G401.6 (cell line): ENCODE data around the gene LRRC23.

ENCODE experiments used
- FAIRE-seq: peaks from 2 replicates; lab custom pipeline; 2012; peaks lifted over from hg19 to GRCh38; lab: Jason Lieb, UNC

LRRC23 gene

DNA sequence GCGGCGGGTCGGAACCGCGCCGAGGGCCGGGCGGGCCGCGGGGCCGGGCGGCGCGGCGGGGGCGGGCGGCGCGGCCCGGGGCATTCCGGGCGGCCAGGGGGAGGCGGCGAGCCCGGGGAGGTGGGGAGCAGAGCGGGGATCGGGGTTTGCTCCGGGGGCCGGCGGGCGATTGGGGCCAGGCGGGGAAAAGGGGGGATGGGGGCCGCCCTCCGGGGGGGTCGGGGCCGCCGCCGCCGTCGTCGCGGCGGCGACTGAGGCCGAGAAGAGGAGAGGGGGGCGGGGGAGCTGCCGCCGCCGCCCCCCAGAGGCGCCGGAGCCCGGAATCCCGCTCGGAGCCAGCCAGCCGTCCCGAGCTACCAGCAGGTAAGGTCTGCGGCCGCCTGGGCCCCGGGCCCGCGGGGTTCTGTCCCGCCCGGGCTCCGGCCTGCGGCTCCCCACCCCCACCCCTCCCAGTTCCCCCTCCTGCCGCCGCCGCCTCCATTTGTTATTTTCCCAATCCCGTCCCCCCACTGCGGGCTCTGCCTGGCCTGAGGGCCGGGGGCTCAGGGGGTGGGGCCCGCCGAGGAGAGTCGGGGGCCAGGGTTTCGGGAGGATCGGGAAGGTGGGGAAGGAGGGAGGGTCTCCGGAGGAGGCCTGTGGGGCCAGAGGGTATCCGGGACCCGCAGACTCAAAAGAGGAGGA lies 23.5 kb downstream of the LRRC23 start:
- FAIRE-seq, result no peak

DNA sequence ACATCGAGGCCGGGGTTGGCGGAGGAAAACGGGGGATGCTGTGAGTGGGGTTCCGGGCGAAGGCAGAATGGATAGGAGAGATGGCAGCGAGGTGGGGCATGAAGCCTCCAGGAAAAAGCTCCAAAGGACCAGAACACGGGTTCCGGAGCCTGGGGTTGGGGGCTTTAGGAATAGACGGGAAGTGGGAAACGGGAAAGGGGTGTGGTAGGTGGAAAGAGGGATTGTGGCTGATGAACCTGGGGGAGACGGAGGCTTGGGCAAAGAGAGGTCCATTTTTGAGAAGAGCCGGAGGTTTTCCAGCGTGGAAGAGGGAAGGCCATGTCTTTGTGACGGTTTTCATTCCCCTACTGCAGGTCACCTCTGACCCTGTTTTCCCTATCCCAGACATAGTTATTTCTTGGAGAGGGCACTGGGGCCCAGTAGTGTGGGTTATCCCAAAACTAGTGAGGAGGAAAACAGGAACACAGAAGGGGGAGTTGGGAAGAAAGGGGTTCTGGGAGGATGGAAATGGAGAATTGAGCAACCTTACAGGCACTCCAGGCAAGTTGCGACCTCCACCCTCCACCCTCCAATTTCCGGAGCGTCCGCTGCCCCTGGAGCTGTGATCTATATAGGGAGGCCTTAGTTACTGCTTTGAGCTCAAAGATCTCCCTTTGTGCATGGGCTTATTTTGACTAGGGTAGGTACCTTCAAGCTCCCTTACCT lies 24.2 kb downstream of the LRRC23 start:
- no peak for FAIRE-seq

DNA sequence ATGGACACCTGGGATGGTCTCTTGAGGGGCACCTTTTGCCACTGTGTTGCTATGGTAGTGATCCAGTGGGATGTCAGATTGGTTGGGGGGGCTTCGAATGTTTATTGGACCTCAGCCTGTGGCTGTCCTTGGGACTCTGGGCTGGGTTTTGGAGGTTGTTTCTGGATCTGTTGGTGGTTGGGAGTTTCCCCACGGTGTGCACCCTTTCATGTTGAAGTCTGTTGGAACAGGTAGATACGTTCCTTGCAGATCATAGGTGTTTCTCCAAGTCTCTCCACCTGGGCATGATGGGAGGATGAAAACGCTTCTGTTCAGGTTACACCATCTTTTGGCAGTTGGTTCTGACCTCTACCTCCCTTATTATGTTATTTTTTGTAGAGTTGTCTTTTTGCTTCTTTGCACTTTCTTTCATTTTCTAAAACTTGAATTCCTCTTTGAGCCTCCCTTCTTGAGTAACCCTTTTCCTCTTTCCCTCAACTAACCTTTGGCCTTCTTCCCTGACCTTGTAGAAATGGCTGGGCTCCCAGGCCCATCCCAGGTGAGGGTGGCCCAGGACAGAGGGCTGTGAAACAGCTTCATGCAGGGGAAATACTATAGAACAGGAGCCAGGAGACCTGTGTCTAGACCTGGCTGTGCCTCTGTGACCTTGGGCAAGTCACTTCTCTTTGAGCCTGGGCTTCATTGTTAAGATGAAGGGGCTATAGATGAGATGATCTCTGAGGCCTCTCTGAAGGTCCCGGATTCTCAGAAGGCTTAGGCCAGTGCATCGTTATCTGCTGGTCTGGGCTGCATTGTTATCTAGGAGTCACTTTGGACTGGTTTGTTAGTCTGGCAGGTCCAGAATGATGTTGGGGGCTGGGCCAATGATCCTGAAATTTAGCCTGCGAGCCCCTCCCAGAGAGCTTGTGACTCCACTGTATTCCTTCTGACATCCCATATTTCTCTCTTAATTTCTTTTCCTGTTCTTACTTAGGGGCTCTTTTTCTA lies 25.1 kb downstream of the LRRC23 start:
- no peak for FAIRE-seq

DNA sequence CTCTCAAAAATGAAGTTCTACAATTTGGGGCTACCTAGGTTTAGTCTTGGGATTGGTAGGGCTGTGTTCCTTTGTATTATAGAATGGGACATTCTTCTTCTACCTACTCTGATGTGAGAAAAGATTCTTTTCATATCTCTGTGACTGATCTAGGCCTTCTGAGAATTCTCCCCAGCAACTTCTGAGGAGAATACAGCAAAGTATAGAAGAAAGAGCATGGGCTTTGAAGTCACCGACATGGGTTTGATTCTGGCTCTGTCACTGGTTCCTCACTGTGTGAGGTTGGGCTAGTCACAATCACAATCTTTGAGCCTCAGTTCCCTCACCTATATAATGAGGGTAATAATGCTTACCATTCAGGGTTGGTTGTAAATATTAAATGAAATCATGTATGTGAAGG lies 28.1 kb downstream of the LRRC23 start:
- FAIRE-seq, result no peak

DNA sequence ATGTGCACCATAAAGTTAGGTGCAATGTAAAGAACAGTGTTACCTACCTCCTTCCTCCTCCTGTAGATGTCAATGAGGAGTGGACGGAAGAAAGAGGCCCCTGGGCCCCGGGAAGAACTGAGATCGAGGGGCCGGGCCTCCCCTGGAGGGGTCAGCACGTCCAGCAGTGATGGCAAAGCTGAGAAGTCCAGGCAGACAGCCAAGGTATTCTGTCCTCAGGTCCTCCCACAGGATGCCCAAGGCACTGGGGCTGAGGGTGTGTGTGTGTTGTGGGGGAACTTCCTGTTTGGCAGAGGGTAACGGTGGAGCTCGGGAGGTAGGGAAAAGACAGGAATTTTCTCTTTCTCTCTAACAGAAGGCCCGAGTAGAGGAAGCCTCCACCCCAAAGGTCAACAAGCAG lies 29.5 kb downstream of the LRRC23 start:
- no peak for FAIRE-seq

DNA sequence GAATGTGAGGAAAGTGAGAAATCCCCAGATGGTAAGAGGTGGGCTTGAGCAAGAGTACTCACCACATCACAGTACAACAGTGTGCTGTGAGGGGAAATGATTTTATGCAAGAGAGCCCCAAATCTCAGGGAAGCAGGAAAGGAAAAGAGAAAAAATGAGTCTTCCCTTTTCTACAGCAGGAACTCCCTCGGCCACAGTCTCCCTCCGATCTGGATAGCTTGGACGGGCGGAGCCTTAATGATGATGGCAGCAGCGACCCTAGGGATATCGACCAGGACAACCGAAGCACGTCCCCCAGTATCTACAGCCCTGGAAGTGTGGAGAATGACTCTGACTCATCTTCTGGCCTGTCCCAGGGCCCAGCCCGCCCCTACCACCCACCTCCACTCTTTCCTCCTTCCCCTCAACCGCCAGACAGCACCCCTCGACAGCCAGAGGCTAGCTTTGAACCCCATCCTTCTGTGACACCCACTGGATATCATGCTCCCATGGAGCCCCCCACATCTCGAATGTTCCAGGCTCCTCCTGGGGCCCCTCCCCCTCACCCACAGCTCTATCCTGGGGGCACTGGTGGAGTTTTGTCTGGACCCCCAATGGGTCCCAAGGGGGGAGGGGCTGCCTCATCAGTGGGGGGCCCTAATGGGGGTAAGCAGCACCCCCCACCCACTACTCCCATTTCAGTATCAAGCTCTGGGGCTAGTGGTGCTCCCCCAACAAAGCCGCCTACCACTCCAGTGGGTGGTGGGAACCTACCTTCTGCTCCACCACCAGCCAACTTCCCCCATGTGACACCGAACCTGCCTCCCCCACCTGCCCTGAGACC lies 31.0 kb downstream of the LRRC23 start:
- FAIRE-seq, result no peak

DNA sequence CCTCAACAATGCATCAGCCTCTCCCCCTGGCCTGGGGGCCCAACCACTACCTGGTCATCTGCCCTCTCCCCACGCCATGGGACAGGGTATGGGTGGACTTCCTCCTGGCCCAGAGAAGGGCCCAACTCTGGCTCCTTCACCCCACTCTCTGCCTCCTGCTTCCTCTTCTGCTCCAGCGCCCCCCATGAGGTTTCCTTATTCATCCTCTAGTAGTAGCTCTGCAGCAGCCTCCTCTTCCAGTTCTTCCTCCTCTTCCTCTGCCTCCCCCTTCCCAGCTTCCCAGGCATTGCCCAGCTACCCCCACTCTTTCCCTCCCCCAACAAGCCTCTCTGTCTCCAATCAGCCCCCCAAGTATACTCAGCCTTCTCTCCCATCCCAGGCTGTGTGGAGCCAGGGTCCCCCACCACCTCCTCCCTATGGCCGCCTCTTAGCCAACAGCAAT lies 31.6 kb downstream of the LRRC23 start:
- FAIRE-seq, result no peak

DNA sequence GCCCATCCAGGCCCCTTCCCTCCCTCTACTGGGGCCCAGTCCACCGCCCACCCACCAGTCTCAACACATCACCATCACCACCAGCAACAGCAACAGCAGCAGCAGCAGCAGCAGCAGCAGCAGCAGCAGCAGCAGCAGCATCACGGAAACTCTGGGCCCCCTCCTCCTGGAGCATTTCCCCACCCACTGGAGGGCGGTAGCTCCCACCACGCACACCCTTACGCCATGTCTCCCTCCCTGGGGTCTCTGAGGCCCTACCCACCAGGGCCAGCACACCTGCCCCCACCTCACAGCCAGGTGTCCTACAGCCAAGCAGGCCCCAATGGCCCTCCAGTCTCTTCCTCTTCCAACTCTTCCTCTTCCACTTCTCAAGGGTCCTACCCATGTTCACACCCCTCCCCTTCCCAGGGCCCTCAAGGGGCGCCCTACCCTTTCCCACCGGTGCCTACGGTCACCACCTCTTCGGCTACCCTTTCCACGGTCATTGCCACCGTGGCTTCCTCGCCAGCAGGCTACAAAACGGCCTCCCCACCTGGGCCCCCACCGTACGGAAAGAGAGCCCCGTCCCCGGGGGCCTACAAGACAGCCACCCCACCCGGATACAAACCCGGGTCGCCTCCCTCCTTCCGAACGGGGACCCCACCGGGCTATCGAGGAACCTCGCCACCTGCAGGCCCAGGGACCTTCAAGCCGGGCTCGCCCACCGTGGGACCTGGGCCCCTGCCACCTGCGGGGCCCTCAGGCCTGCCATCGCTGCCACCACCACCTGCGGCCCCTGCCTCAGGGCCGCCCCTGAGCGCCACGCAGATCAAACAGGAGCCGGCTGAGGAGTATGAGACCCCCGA lies 32.2 kb downstream of the LRRC23 start:
- no peak for FAIRE-seq

DNA sequence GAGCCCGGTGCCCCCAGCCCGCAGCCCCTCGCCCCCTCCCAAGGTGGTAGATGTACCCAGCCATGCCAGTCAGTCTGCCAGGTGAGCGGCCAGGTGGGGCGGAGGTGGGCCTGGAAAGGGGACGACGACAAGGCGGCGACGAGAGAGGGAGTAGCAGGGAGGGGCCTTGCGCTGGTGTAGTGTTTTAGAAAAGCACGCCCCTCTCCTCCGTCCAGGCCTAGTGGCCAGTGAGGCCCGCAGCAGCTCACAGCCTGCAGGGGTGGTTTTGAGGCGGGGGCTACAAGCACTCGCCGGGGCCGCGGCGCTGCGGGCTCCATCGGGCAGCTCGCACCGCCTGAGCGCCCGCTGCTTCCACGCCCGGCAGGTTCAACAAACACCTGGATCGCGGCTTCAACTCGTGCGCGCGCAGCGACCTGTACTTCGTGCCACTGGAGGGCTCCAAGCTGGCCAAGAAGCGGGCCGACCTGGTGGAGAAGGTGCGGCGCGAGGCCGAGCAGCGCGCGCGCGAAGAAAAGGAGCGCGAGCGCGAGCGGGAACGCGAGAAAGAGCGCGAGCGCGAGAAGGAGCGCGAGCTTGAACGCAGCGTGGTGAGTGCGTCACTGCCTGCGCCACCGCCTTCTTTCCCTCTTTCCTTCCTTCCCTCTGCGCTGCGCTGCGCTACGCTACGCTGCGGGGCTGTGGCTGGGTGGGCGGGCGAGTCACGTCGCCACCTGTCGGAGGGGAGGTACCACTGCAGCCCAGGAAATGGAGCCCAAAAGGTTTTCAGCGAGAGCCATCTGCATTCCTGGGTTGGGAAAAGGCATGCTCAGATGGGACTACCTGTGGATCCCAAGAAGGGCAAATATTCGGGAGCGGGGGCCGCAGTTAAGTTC lies 33.1 kb downstream of the LRRC23 start:
- peak; percentile 98 for FAIRE-seq

DNA sequence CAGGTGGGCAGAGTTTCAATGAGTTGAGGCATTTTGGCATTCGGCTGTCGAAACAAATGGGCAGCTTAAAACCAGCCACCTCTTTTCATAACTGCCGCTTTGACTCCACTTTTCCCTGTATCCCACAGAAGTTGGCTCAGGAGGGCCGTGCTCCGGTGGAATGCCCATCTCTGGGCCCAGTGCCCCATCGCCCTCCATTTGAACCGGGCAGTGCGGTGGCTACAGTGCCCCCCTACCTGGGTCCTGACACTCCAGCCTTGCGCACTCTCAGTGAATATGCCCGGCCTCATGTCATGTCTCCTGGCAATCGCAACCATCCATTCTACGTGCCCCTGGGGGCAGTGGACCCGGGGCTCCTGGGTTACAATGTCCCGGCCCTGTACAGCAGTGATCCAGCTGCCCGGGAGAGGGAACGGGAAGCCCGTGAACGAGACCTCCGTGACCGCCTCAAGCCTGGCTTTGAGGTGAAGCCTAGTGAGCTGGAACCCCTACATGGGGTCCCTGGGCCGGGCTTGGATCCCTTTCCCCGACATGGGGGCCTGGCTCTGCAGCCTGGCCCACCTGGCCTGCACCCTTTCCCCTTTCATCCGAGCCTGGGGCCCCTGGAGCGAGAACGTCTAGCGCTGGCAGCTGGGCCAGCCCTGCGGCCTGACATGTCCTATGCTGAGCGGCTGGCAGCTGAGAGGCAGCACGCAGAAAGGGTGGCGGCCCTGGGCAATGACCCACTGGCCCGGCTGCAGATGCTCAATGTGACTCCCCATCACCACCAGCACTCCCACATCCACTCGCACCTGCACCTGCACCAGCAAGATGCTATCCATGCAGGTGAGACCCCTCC lies 34.0 kb downstream of the LRRC23 start:
- FAIRE-seq, result no peak

DNA sequence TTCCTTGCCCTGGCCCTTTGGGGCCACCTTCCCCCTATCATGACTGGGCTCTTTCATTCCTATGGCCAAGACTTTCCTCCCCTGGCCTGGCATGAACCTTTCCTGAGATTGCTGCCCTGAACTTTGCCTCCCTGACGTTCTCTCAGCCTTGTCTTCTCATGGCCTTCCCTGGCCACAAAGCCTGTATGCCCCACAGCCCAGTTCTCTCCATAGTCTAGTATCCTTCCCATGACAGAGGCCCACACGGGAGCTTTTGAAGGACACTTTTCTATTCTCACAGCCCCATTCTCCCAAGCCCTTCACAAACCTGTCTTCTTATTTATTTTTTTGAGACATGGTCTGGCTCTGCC lies 34.5 kb downstream of the LRRC23 start:
- no peak for FAIRE-seq

DNA sequence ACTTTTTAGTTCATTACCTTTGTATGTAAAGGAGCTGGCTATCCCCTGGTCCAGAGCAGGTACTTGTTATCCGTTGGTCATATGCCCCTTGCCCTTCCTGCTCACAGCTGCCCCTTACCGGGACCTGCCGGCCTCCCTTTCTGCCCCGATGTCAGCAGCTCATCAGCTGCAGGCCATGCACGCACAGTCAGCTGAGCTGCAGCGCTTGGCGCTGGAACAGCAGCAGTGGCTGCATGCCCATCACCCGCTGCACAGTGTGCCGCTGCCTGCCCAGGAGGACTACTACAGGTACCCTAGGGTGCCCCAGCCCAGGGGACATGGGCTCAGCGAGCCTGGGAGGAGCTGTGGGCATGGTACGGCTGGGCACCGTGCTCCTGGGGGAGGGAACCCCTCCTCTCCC lies 36.6 kb downstream of the LRRC23 start:
- no peak for FAIRE-seq

DNA sequence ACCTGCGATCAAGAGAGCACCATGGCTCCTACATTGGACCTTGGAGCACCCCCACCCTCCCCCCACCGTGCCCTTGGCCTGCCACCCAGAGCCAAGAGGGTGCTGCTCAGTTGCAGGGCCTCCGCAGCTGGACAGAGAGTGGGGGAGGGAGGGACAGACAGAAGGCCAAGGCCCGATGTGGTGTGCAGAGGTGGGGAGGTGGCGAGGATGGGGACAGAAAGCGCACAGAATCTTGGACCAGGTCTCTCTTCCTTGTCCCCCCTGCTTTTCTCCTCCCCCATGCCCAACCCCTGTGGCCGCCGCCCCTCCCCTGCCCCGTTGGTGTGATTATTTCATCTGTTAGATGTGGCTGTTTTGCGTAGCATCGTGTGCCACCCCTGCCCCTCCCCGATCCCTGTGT lies 37.2 kb downstream of the LRRC23 start:
- FAIRE-seq, result no peak

DNA sequence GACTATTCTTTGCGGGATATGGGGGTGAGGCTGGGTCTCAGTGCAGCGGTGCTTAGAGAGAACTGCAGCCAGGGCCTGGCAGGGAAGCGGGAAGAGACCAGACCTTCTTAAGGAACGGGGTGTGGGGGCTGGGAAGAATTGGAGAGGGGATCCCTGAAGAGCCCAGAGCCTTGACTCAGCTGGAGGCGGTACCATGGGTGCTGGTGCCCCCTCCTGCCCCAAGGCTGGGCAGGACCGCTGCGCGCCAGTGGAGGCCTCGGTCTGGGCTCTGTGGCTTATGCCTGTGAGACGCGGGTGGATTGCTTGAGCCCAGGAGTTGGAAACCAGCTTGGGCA lies 37.7 kb downstream of the LRRC23 start:
- FAIRE-seq, result no peak

DNA sequence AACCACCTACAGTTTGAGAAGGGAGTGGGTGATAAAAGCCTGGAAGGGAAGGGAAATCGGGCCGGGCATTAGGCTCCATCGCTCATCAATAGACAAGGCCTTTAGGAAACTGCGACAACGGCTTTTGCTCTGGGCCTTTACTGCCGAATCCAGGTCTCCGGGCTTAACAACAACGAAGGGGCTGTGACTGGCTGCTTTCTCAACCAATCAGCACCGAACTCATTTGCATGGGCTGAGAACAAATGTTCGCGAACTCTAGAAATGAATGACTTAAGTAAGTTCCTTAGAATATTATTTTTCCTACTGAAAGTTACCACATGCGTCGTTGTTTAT lies 38.7 kb downstream of the LRRC23 start:
- FAIRE-seq, result peak; percentile 97

DNA sequence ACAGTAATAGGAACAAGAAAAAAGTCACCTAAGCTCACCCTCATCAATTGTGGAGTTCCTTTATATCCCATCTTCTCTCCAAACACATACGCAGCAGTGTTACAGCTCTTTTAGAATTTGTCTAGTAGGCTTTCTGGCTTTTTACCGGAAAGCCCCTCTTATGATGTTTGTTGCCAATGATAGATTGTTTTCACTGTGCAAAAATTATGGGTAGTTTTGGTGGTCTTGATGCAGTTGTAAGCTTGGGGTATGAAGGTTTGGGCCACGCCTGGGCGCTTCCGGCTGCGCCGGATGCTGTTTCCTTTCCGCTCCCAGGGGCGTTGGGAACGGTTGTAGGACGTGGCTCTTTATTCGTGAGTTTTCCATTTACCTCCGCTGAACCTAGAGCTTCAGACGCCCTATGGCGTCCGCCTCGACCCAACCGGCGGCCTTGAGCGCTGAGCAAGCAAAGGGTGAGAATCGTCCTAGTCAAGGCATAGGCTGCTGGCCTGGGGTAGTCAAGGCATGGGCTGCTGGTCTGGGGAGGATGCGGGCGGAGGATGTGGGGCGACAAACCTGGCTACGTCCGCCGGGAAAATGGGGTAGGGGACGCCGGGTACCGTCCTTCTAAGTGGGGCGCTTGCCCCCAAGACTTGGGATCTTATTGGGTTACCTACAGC lies 39.2 kb downstream of the LRRC23 start, which contains the start of the genes C12orf57 and RNU7-1:
TSS of gene C12orf57 (plus strand) at position 301 of the 659 bp plus-strand sequence. CDS start at position 401, 100 bp downstream.
TSS of gene RNU7-1 (plus strand) at position 95 of the 659 bp plus-strand sequence.
- FAIRE-seq, result no peak

DNA sequence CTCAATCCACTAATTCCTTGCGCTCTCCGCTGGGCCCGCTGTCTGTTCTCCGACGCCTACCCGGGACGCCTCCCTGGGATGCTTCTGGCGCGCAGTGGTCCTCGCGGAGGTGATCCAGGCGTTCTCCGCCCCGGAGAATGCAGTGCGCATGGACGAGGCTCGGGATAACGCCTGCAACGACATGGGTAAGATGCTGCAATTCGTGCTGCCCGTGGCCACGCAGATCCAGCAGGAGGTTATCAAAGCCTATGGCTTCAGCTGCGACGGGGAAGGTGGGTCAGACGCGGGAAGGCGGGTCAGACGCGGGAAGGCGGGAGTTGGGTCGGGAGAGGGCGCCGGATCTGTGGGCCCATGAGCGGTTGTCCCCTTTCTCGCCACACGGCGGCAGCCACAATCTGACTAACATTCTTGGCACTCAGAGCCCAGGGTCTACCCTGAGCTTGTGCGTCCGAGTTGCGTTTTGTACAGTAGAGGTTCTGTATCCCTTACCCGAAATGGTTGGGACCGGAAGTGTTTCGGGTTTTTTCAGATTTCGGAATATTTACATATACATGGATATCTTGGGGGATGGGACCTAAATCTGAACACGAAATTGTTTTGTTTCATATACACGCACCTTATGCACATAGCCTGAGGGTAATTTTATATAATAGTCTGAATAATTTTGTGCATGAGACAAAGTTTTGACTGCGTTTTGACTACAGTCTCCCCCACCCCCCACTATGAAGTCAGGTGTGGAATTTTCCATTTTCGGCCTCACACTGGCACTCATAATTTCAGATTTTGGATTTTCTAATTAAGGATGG lies 40.0 kb downstream of the LRRC23 start:
- FAIRE-seq, result peak; percentile 94

DNA sequence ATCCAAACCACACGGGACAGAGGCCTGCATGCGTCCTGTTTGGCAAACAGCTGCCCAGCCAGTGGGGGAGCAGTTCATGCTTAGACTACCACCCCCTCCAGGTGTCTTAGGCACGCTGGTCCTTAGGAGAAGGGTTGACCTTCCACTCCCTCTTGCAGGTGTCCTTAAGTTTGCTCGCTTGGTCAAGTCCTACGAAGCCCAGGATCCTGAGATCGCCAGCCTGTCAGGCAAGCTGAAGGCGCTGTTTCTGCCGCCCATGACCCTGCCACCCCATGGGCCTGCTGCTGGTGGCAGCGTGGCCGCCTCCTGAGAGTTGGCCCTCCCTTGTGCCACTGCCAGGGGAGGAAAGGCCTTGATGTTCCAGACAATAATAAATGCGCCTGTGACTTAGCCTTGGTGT lies 41.0 kb downstream of the LRRC23 start:
- FAIRE-seq, result no peak
